H7 (cell line): ENCODE measurements around the gene TM4SF5. TPM values are rescaled to one million over a fixed set of nuclear protein-coding genes. Genes with fewer than 3 reads are reported as not detected.
A peak's percentile ranks its signal among the peaks of the same experiment; 100 is the strongest.
"Not testable (repeated sequence)": the region's sequence is repeated elsewhere in the genome, so short reads cannot be mapped to it uniquely, and the experiment has no call there.

ENCODE experiments used
- DNase-seq: peaks from one replicate; pipeline ENCODE4 v3.0.0; 2012
- H3K27me3 ChIP-seq: 2 replicates; pipeline ENCODE4 v1.6.0; 2011; ENCODE audit warnings: mild to moderate bottlenecking, low read length; ENCODE audit not compliant: control insufficient read depth, insufficient read depth
- H3K36me3 ChIP-seq: replicated peaks from 2 replicates; pipeline ENCODE4 v1.5.1; 2011; ENCODE audit warnings: low read length; ENCODE audit not compliant: control insufficient read depth, insufficient read depth
- H3K4me3 ChIP-seq: 2 replicates; pipeline ENCODE4 v1.5.1; 2011; ENCODE audit warnings: low read depth, mild to moderate bottlenecking, control low read depth, low read length, moderate library complexity; ENCODE audit not compliant: insufficient read depth
- total RNA-seq: library from RNA; depleted of rRNA; stranded (reverse); fragments of >200 nt; shearing (Covaris generic); gene quantifications from 2 replicates; pipeline ENCODE4 v1.2.3, GENCODE V29; 2014; rRNA removed

Gene TM4SF5
- total RNA-seq, 1 experiment from 2014 or later = not detected

DNA sequence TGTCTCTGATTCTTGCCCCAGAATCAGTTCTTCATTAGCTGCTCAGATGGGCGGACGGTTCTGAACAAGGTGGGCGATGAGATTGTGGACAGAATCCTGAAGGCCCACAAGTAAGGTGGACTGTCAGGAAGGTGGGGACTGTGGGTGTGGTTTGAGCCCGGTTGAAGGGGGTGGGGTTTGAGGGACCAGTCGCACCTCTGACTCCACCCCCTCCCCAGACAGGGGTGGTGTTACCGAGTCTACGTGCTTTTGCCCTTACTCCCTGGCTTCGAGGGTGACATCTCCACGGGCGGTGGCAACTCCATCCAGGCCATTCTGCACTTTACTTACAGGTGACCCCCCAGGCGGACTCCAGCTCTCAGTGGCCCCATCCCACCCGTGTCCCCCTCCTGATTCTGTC lies 46.6 kb downstream of the TM4SF5 start:
- Histone ChIP-seq H3K27me3 (no peaks in the 10 kb centered on the region), H3K4me3 (no peak overlapping the region), H3K36me3 (peaks cover 9% of the 10 kb centered on the region)
- DNase-seq = peak; percentile 87

DNA sequence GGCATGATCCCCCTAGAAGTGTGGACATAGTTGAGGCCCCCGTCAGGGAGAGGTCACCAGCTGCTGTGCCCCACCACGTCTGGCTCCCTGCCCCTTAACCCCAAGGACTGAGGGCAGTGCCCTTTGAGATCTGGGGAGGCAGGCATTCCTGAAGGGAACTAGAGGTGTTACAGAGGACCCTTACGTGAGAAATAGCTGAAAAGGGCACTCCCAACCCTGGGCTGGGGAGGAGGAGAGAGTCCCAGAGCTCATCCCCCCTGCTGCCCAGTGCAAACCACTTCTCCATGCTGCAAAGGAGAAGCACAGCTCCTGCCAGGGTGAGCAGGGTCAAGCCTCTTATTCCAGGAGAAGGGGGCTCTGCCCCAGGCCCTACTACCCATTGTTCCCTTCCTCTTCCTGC lies 51.1 kb downstream of the TM4SF5 start:
- DNase-seq = no peak
- no peaks in the 10 kb centered on the region for H3K27me3 ChIP-seq
- H3K36me3 ChIP-seq = peaks cover 2% of the 10 kb centered on the region
- no peak overlapping the region for H3K4me3 ChIP-seq

DNA sequence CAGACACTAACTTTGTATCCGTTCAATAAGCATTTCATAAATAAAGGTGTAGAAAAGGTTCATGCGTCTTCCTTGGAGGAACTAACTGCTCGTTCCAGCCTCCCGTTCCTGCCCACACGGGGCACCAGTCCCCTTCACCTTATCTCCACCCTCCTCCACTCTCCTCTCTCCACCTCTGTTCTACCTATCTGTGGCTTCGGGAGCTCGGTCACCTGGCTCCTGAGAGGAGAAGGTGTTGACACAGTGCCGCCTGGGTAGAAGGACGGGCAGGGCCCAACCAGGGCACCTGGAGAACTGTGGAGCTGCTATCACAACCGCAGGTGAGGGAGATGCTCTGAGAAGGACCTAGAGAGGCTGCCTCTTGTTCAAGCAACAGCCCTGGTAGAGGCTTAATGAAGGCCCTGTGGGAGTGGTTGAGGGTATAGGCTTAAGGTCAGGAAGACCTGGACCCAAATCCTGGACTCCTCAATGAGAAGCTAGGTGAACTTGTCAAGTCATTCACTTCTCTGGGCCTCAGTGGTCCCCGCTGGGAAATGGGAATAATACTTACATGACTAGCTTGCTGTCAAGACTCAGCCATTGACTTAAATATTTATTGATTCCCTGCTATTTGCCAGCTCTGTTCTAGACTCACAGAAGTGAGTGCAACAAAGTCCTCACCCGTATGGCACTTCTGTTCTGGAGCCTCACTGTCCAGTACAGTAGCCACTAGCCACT lies 51.8 kb downstream of the TM4SF5 start:
- Histone ChIP-seq H3K4me3 (no peak overlapping the region), H3K36me3 (peaks cover 2% of the 10 kb centered on the region), H3K27me3 (no peaks in the 10 kb centered on the region)
- no peak for DNase-seq

DNA sequence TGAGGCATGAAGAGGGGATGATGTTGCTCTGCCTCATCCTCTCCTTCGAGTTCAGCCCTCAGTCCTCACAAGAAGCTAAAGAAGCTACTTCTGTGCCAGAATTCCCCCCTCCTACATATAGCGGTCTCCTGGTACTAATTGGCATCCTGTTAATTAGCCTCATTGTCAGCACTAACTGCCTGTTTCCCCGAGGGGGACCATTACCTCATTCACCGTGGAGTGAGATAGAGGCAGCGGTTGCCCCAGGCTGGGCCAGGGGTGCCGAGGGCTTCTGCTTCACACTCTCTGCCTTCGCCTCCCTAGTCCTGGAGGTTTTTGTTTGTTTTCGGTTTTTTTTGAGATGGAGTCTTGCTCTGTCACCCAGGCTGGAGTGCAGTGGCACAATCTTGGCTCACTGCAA lies 55.7 kb downstream of the TM4SF5 start:
- no peak overlapping the region for H3K4me3 ChIP-seq
- no peaks in the 10 kb centered on the region; the same call in 1 of the 2 replicates for H3K36me3 ChIP-seq
- no peak for DNase-seq
- H3K27me3 ChIP-seq = no peaks in the 10 kb centered on the region

DNA sequence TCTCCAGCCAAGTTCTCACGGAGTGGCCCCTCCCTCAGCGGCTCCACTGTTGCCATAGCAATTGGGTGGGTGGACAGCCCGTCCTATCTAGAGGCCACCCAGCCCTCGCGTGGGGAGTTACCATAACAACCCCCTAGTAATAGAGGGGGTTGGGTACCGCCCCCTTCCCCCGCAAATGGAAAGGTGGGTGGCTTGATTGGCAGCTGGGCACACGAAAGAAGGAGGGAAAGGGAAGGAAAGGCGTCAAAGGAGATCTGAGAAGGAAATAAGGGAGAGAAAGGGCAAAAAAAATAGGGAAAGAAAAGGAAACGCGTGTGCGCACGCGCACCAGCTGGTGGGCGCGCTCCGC lies 61.1 kb downstream of the TM4SF5 start:
- peak overlapping the region; percentile 92 for H3K4me3 ChIP-seq
- H3K27me3 ChIP-seq, H3K36me3 ChIP-seq, DNase-seq: not testable (repeated sequence)

Other genes starting within 250 kb of the TM4SF5 start
- 140 and 149 TPM in 2 replicates for gene MYBBP1A, start 216.5 kb upstream of the TM4SF5 start, total RNA-seq
- gene GGT6, start 211.3 kb upstream of the TM4SF5 start, total RNA-seq = not detected in 2 replicates
- gene SMTNL2, start 187.4 kb upstream of the TM4SF5 start, total RNA-seq = 1.4 and 1.9 TPM in 2 replicates
- 0.10 and 0.11 TPM in 2 replicates for gene ALOX15, start 130.2 kb upstream of the TM4SF5 start, total RNA-seq
- gene PELP1, start 67.7 kb upstream of the TM4SF5 start, total RNA-seq = 73.8 and 77.2 TPM in 2 replicates
- 28.5 and 40.2 TPM in 2 replicates for gene ARRB2, start 61.3 kb upstream of the TM4SF5 start, total RNA-seq
- gene MED11, start 40.5 kb upstream of the TM4SF5 start, total RNA-seq = 24.8 and 27.9 TPM in 2 replicates
- gene ZMYND15, start 32.1 kb upstream of the TM4SF5 start, total RNA-seq = 0.17 TPM in 1 of 2 replicates, not detected in the other
- 0.42 and 2.0 TPM in 2 replicates for gene CXCL16, start 32.0 kb upstream of the TM4SF5 start, total RNA-seq
- not detected in 2 replicates for gene VMO1, start 14.5 kb downstream of the TM4SF5 start, total RNA-seq
- gene GLTPD2, start 17.1 kb downstream of the TM4SF5 start, total RNA-seq = not detected in 2 replicates
- 348 and 395 TPM in 2 replicates for gene PSMB6, start 24.3 kb downstream of the TM4SF5 start, total RNA-seq
- gene PLD2, start 35.3 kb downstream of the TM4SF5 start, total RNA-seq = 36.5 and 42.6 TPM in 2 replicates
- 42.4 and 58.2 TPM in 2 replicates for gene MINK1, start 61.5 kb downstream of the TM4SF5 start, total RNA-seq
- 7.6 and 7.8 TPM in 2 replicates for gene C17orf107, start 127.7 kb downstream of the TM4SF5 start, total RNA-seq
- 0.67 and 0.69 TPM in 2 replicates for gene CHRNE, start 131.2 kb downstream of the TM4SF5 start, total RNA-seq
- gene GP1BA, start 160.4 kb downstream of the TM4SF5 start, total RNA-seq = not detected in 2 replicates
- 143 and 169 TPM in 2 replicates for gene SLC25A11, start 168.2 kb downstream of the TM4SF5 start, total RNA-seq
- gene RNF167, start 168.4 kb downstream of the TM4SF5 start, total RNA-seq = 67.0 and 87.6 TPM in 2 replicates
- gene PFN1, start 176.6 kb downstream of the TM4SF5 start, total RNA-seq = 1,296 and 1,480 TPM in 2 replicates
- gene ENO3, start 179.2 kb downstream of the TM4SF5 start, total RNA-seq = 24.2 and 25.7 TPM in 2 replicates
- gene SPAG7, start 195.9 kb downstream of the TM4SF5 start, total RNA-seq = 103 and 105 TPM in 2 replicates
- 1.6 and 3.8 TPM in 2 replicates for gene CAMTA2, start 215.8 kb downstream of the TM4SF5 start, total RNA-seq
- gene INCA1, start 225.6 kb downstream of the TM4SF5 start, total RNA-seq = 0.42 and 0.63 TPM in 2 replicates
- 46.2 and 48.8 TPM in 2 replicates for gene KIF1C, start 226.1 kb downstream of the TM4SF5 start, total RNA-seq